ENCODE results near the gene CYTH4.

- TF ChIP-seq CTCF (IDR thresholded peaks at IDR 0.05) (no peak), POLR2A (IDR thresholded peaks at IDR 0.05) (no peak), POLR2AphosphoS5 (IDR thresholded peaks at IDR 0.05) (no peak)
Observed at GRCh38 chr22:37253126-37253660, 29.1 kb upstream of the CYTH4 start.
